HL-60/S4 (cell line): Measurements from ENCODE around the gene RGPD8.
"Not testable (repeated sequence)": the region's sequence is repeated elsewhere in the genome, so short reads cannot be mapped to it uniquely, and the experiment has no call there.

Source experiments
- in situ Hi-C: fragments of 300-500 bp; cut with MboI; formaldehyde crosslinking; loops from 2 replicates; pipeline ENCODE4 v1.14.3; 2022; ENCODE audit warnings: low sequenced_read_pairs

Gene RGPD8

GRCh38 chr2:112433480-112433879, at the start of gene RGPD8:
TSS of gene RGPD8 (minus strand) at chr2:112433645. CDS start at chr2:112433453, 192 bp downstream.
- in situ Hi-C loops = not testable (repeated sequence)

- in situ Hi-C loops = no loop called here
Measured at GRCh38 chr2:112483042-112483473, 49.6 kb upstream of the RGPD8 start.

- in situ Hi-C loops = no loop called here
Measured at GRCh38 chr2:112482309-112483041, 49.0 kb upstream of the RGPD8 start.

GRCh38 chr2:112481528-112482233, 48.2 kb upstream of the RGPD8 start, which contains the start of gene TTL:
TSS of gene TTL (plus strand) at chr2:112482156. CDS start at chr2:112482345, 189 bp downstream.
- in situ Hi-C loops = no loop called here

- in situ Hi-C loops = no loop called here
Measured at GRCh38 chr2:112481050-112481527, 47.6 kb upstream of the RGPD8 start.

- in situ Hi-C loops = no loop called here
Measured at GRCh38 chr2:112480530-112481049, 47.1 kb upstream of the RGPD8 start.

- in situ Hi-C loops = no loop called here
Measured at GRCh38 chr2:112476434-112476833, 43.0 kb upstream of the RGPD8 start.

- in situ Hi-C loops = no loop called here
Measured at GRCh38 chr2:112474844-112475486, 41.5 kb upstream of the RGPD8 start.

- in situ Hi-C loops = no loop called here
Measured at GRCh38 chr2:112472547-112473263, 39.3 kb upstream of the RGPD8 start.

- in situ Hi-C loops = no loop called here
Measured at GRCh38 chr2:112465382-112465781, 31.9 kb upstream of the RGPD8 start.

- in situ Hi-C loops = no loop called here
Measured at GRCh38 chr2:112463256-112463655, 29.8 kb upstream of the RGPD8 start.

- in situ Hi-C loops = no loop called here
Measured at GRCh38 chr2:112462178-112462577, 28.7 kb upstream of the RGPD8 start.

GRCh38 chr2:112459372-112459771, 25.9 kb upstream of the RGPD8 start:
- in situ Hi-C loops = no loop called here

- in situ Hi-C loops = no loop called here
Measured at GRCh38 chr2:112454586-112454985, 21.1 kb upstream of the RGPD8 start.

GRCh38 chr2:112451317-112451716, 17.9 kb upstream of the RGPD8 start:
- in situ Hi-C loops = no loop called here

- in situ Hi-C loops = no loop called here
Measured at GRCh38 chr2:112449854-112450253, 16.4 kb upstream of the RGPD8 start.

- in situ Hi-C loops = not testable (repeated sequence)
Measured at GRCh38 chr2:112444256-112444655, 10.8 kb upstream of the RGPD8 start.

GRCh38 chr2:112438603-112439261, 5.3 kb upstream of the RGPD8 start:
- in situ Hi-C loops = not testable (repeated sequence)

- in situ Hi-C loops = not testable (repeated sequence)
Measured at GRCh38 chr2:112437405-112437831, 4.0 kb upstream of the RGPD8 start.

- in situ Hi-C loops = not testable (repeated sequence)
Measured at GRCh38 chr2:112436993-112437392, 3.5 kb upstream of the RGPD8 start.
